HG02759 (cell line): ENCODE measurements around the gene CXorf38.
A peak's percentile ranks its signal among the peaks of the same experiment; 100 is the strongest.

Experiments used
- ATAC-seq: cut with Tn5 transposase; IDR thresholded peaks from one replicate; pipeline ENCODE4 v1.9.1; 2021; ENCODE audit warnings: mild to moderate bottlenecking, moderate library complexity; ENCODE audit not compliant: unreplicated experiment

The CXorf38 gene

GRCh38 chrX:40647307-40648197, at the start of gene CXorf38:
CXorf38 (minus strand) TSS chrX:40647561; CDS start chrX:40647520, 41 bp downstream.
- peak; percentile 77 for ATAC-seq

- no peak for ATAC-seq
These were observed 47.4 kb upstream of the CXorf38 start for GRCh38 chrX:40694802-40695201.

DNA sequence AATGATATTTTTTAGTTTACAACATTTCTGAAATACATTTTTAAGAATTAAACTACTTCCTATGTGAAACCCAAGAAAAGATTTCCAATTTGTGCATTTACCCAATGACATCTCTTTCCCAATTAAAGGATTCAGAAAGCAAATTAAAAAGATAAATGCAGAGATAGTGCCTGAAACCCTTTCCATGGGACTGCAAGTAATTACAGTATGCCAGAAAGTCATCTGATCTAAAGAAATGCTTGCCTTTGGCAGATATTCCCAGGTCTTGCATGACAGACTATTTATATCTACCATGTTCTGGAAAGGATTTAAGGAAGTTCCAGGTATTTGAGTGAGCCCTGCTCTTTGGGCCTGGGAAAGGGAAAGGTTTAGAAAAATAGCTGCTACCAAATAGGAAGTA, 41.6 kb upstream of the CXorf38 start:
- no peak for ATAC-seq

- no peak for ATAC-seq
These were observed 39.8 kb upstream of the CXorf38 start for GRCh38 chrX:40687169-40687568.

GRCh38 chrX:40685362-40685918, 38.1 kb upstream of the CXorf38 start:
- no peak for ATAC-seq

DNA sequence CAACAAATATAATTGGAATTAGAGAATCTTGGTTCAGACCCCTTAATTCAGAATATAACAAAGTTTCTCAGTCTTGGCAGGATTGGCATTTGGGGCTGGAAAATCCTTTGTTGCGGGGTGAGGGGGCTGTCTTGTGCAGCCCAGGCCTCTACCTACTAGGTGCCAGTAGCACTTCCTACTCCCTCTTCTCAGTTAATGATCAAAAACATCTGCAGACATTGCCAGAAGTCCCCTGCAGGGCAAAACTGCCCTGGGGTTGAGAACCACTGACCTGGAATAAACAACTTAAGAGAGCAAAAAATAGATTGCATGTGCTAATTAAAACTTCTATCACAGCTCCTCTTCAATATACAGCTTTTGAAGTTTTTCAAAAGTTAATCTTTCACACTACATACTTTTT, 36.7 kb upstream of the CXorf38 start:
- ATAC-seq: peak; percentile 45

DNA sequence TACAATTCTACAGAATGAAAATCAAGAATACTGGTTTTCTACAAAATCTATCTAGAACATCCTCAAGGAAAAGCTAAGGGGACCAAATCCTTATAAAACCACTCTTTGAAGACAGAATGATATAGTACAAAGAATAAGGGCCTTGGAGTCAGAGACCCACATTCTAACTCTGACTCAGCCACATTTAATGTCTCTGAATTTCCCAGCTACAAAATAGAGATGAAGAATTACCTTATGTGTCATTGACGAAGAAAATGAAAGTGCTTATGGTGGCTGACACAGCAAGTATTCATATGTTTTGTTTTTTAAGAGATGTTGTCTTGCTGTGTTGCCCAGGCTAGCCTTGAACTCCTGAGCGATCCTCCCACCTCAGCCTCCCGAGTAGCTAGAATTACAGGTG, 35.9 kb upstream of the CXorf38 start:
- ATAC-seq: no peak

DNA sequence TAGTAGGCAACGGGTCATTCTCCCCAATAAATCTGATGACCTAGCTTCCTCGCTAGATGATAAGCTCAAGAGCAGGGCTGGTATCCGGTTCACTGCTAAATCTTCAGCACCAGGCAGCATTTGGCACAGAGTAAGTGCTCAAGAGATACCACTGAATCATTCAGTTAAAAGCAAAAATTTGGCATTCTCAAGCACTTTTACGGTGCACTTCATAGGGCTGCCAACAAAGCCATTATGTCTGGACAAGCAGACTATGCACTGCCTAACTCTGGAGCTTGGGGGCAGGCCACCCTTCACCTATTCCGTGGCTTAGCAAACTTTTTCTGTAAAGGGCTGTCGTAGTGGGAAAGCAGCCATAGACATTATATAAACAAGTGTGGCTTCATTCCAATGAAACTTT, 23.8 kb upstream of the CXorf38 start:
- ATAC-seq: no peak

- ATAC-seq: no peak
These were observed 16.7 kb upstream of the CXorf38 start for GRCh38 chrX:40663880-40664630.

- ATAC-seq: peak; percentile 48
These were observed 15.8 kb upstream of the CXorf38 start for GRCh38 chrX:40663078-40663740.

GRCh38 chrX:40661489-40661888, 14.1 kb upstream of the CXorf38 start:
- no peak for ATAC-seq

DNA sequence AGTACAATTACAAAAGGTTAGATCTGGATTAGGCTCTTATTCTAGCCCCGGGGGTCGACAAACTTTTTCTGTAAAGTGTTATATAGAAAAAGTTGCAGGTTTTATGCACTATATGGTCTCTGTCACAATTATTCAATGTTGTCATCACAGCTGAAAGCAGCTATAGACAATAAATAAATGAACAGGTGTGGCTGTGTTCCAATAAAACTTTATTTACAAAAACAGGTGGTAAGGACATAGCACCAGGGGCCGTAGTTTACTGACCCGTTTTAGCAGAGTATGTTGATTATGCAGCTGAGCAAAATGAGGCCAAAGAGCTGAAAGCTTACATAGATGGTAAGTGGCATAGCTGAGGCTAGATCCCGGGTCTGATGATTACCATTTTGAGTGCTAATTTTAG, 13.0 kb upstream of the CXorf38 start:
- ATAC-seq: no peak

DNA sequence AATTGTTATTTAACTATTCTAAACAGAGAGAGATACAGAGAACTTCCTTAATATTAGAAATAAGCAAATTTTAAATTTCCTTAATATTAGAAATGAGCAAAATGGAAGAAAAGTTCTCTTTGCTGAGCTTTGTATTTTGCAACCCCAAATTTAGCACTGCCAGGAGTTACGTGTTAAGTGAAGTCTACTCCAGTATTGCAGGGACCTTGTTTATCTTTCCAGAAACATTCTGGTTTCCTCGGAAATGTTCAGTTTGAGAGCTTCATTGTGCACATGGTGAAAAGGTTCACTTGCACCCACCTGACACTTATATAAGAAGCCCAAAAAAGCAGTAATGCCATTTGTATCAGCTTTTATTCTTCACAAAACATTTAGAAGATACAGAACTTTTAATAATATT, 6.2 kb upstream of the CXorf38 start:
- no peak for ATAC-seq

GRCh38 chrX:40652664-40653063, 5.3 kb upstream of the CXorf38 start:
- ATAC-seq: no peak

DNA sequence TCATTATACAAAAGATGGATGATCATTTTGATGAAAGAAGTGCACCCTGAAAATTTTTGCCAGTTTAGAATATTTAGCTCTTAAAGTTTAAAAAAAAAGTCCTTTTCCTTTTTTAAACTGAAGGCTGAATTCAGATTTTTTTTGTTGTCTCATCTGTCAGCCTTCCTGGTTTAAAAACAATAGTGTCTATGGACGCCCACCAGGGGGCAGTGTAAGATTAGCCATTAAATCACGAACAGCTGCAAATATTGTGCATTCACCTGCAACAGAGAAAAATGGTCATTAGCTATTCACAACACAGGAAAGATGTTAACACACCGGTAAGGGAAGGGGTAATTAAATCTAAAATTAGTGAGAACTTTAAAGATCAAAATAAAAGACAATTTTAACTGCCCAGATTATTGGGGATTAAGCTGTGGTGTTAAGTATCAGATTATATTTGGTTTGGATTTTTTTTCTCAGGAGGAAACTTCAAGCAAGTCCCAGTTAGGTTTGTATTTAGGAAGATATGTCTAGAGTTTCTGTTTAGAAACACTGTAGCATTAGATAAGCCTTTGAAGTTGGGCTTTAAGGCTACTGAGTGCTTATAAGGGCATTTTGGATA, 4.4 kb upstream of the CXorf38 start:
- no peak for ATAC-seq

GRCh38 chrX:40646489-40647306, 663 bp downstream of the CXorf38 start:
- peak; percentile 31 for ATAC-seq

- no peak for ATAC-seq
These were observed 2.5 kb downstream of the CXorf38 start for GRCh38 chrX:40644821-40645358.

DNA sequence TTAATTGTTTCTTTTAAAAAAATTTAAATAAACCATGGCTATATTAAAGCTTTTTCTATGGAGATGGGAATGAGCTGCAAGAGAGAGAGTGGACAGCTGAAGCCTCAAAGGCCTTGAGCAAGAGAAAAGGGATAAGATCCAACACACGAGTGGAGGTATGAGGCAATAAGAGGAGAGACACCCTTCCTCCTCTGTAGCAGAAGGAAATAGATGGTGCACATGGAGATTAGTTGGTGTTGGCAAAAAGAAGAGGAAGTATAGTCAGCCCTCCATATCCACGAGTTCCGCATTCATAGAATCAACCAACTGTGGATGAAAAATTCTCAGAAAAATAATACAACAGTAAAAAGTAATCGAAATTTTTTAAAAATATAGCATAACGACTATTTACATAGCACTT, 3.2 kb downstream of the CXorf38 start:
- ATAC-seq: no peak

DNA sequence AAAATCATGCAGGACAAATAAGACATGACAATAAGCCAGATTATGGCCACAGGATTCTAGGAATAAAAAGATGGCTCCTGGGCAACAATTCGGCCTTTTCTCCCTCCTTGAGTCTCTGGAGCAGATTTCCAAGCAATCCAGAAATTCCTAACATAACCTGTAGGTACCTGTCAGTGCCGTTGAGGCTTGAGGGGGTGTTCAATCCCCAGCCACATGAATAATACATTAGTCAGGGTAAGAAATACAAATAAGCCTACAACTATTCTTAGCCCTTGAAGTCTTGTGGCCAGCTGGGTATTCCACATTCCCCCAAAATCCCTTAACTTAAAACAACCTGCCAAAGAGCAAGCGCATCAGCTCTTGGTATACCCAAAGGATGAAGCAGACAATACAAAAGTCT, 9.7 kb downstream of the CXorf38 start:
- ATAC-seq: no peak

GRCh38 chrX:40632199-40632598, 15.2 kb downstream of the CXorf38 start:
- no peak for ATAC-seq
